GM12878 (cell line): ENCODE data around the gene ERAL1.

Experiments
- EZH2 ChIP-seq: IDR thresholded peaks from 2 replicates; pipeline ENCODE4 v1.6.1; 2012; ENCODE audit warnings: low read depth, mild to moderate bottlenecking, control low read depth, inconsistent platforms, low read length, borderline replicate concordance; ENCODE audit not compliant: control insufficient read depth
- NBN ChIP-seq: fragments of 450-650 bp; IDR thresholded peaks from 2 replicates; pipeline ENCODE4 v1.6.1; 2016
- POLR2A ChIP-seq: IDR thresholded peaks from 2 replicates; pipeline ENCODE4 v1.6.1; 2011; ENCODE audit warnings: low read depth, mild to moderate bottlenecking, low read length
- RBBP5 ChIP-seq: fragments of 200-600 bp; sonication (generic); conservative IDR thresholded peaks from 2 replicates; pipeline ENCODE4 v1.6.1; 2016
- REST ChIP-seq: IDR thresholded peaks from 2 replicates; pipeline ENCODE4 v1.6.1; 2012; ENCODE audit warnings: mild to moderate bottlenecking, low read depth, low read length
- RFX5 ChIP-seq: IDR thresholded peaks from 2 replicates; pipeline ENCODE4 v1.6.1; 2011; ENCODE audit warnings: low read depth, low read length, improper control_type of control experiment
- TAF1 ChIP-seq: IDR thresholded peaks from 2 replicates; pipeline ENCODE4 v1.6.1; 2011; ENCODE audit warnings: mild to moderate bottlenecking, low read depth, low read length, borderline replicate concordance
- TF ChIP-seq, protein P1 (sequence below): IDR thresholded peaks from 2 replicates; pipeline ENCODE4 v1.6.1; 2012; ENCODE audit warnings: low read depth, low read length, improper control_type of control experiment
- TF ChIP-seq, protein P2 (sequence below): fragments of 450-650 bp; IDR thresholded peaks from 2 replicates; pipeline ENCODE4 v1.6.1; 2014; ENCODE audit warnings: mild to moderate bottlenecking

GRCh38 chr17:28818819-28819221 is 36.0 kb upstream of the ERAL1 start:
- TF ChIP-seq, protein P1, sequence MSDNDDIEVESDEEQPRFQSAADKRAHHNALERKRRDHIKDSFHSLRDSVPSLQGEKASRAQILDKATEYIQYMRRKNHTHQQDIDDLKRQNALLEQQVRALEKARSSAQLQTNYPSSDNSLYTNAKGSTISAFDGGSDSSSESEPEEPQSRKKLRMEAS = no peak
- TF ChIP-seq POLR2A (no peak), RBBP5 (no peak), REST (no peak), TAF1 (no peak), EZH2 (no peak), NBN (no peak), RFX5 (no peak)
- TF ChIP-seq, protein P2, sequence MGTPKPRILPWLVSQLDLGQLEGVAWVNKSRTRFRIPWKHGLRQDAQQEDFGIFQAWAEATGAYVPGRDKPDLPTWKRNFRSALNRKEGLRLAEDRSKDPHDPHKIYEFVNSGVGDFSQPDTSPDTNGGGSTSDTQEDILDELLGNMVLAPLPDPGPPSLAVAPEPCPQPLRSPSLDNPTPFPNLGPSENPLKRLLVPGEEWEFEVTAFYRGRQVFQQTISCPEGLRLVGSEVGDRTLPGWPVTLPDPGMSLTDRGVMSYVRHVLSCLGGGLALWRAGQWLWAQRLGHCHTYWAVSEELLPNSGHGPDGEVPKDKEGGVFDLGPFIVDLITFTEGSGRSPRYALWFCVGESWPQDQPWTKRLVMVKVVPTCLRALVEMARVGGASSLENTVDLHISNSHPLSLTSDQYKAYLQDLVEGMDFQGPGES = no peak
